ENCODE results near the gene RAB28.

The RAB28 gene

DNA sequence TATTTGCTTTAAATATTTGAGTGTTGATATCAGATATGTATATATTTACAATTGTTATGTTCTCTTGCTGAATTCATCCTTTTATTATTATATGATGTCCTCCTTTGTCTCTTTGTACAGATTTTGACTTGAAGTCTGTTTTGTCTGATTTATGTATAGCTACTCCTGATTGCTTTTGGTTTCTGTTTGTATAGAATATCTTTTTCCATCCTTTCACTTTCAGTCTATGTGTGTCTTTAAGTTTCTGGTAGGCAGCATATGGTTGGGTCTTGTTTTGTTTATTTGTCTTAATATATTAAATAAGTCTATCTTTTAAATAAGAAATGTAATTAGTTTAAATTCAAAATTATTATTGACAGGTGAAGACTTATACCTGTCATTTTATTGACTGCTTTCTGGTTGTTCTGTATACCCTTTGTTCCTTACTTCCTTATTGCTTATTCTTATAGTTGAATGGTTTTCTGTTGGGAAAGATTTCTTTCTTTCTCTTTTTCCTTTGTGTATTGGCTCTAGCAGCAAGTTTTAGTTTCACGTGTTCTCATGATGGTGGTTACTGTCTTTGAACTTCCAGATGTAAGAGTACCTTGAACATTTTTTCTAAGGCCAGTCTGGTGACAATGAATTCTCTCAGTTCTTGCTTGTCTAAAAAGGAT lies 31.1 kb downstream of the RAB28 start:
- no peak overlapping the region for H3K4me3 ChIP-seq (ENCODE audit: low read depth, low read length)
- TF ChIP-seq, protein P1, sequence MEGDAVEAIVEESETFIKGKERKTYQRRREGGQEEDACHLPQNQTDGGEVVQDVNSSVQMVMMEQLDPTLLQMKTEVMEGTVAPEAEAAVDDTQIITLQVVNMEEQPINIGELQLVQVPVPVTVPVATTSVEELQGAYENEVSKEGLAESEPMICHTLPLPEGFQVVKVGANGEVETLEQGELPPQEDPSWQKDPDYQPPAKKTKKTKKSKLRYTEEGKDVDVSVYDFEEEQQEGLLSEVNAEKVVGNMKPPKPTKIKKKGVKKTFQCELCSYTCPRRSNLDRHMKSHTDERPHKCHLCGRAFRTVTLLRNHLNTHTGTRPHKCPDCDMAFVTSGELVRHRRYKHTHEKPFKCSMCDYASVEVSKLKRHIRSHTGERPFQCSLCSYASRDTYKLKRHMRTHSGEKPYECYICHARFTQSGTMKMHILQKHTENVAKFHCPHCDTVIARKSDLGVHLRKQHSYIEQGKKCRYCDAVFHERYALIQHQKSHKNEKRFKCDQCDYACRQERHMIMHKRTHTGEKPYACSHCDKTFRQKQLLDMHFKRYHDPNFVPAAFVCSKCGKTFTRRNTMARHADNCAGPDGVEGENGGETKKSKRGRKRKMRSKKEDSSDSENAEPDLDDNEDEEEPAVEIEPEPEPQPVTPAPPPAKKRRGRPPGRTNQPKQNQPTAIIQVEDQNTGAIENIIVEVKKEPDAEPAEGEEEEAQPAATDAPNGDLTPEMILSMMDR (IDR thresholded peaks at IDR 0.05; ENCODE audit: insufficient read depth, low read length, missing control alignments): no peak
- ChIA-PET POLR2A (no interaction called here), CTCF (no interaction called here)
- DNase-seq (ENCODE audit: low read depth, low spot score): no peak

- TF ChIP-seq, protein P1 (IDR thresholded peaks at IDR 0.05; ENCODE audit: insufficient read depth, low read length, missing control alignments): no peak
- CTCF ChIA-PET: interaction anchor here (0.7 kb wide), 1 partner anchor 13 kb away, joined by 3 read pairs; no protein-coding TSS in a partner anchor
- POLR2A ChIA-PET: no interaction called here
- no peak overlapping the region for H3K4me3 ChIP-seq (ENCODE audit: low read depth, low read length)
- no peak for DNase-seq (ENCODE audit: low read depth, low spot score)
These were observed 34.5 kb downstream of the RAB28 start for GRCh38 chr4:13449590-13449989.

GRCh38 chr4:13445841-13446790 lies 38.0 kb downstream of the RAB28 start:
- DNase-seq (ENCODE audit: low read depth, low spot score): no peak
- TF ChIP-seq, protein P1 (IDR thresholded peaks at IDR 0.05; ENCODE audit: insufficient read depth, low read length, missing control alignments): no peak
- CTCF ChIA-PET: no interaction called here
- no peak overlapping the region for H3K4me3 ChIP-seq (ENCODE audit: low read depth, low read length)
- POLR2A ChIA-PET: no interaction called here

- H3K4me3 ChIP-seq (ENCODE audit: low read depth, low read length): no peak overlapping the region
- POLR2A ChIA-PET: no interaction called here
- TF ChIP-seq, protein P1 (IDR thresholded peaks at IDR 0.05; ENCODE audit: insufficient read depth, low read length, missing control alignments): no peak
- no peak for DNase-seq (ENCODE audit: low read depth, low spot score)
- CTCF ChIA-PET: interaction anchor here (0.9 kb wide), 1 partner anchor 45 kb away, joined by 3 read pairs; no protein-coding TSS in a partner anchor
These were observed 42.6 kb downstream of the RAB28 start for GRCh38 chr4:13441506-13441905.

DNA sequence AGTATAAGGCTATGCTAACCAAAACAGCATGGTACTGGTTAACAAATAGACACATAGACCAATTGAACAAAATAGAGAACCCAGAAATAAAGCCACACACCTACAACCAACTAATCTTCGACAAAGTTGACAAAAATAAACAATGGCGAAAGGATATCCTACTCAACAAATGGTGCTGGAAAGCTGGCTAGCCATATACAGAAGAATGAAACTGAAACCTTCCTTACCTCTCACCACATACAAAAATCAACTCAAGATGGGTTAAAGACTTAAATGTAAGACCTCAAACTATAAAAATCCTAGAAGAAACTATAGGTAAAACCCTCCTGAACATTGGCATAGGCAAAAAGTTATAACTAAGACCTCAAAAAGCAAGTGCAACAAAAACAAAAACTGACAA lies 47.2 kb downstream of the RAB28 start:
- DNase-seq (ENCODE audit: low read depth, low spot score): no peak
- TF ChIP-seq, protein P1 (IDR thresholded peaks at IDR 0.05; ENCODE audit: insufficient read depth, low read length, missing control alignments): no peak

GRCh38 chr4:13432453-13432852 lies 51.7 kb downstream of the RAB28 start:
- TF ChIP-seq, protein P1 (IDR thresholded peaks at IDR 0.05; ENCODE audit: insufficient read depth, low read length, missing control alignments): no peak
- DNase-seq (ENCODE audit: low read depth, low spot score): no peak
- ChIA-PET CTCF (interaction anchor here (0.7 kb wide), 1 partner anchor 110 kb away, joined by 3 read pairs; no protein-coding TSS in a partner anchor), POLR2A (no interaction called here)
- H3K4me3 ChIP-seq (ENCODE audit: low read depth, low read length): no peak overlapping the region

More for the DNA sequence above, 47.2 kb downstream of the RAB28 start:
- H3K4me3 ChIP-seq (ENCODE audit: low read depth, low read length): no peak overlapping the region
- ChIA-PET POLR2A (no interaction called here), CTCF (no interaction called here)

Data from AG04449 (cell line).